ENCODE results near the gene PPA1.
A peak's percentile ranks its signal among the peaks of the same experiment; 100 is the strongest.
"Not testable (repeated sequence)": the region's sequence is repeated elsewhere in the genome, so short reads cannot be mapped to it uniquely, and the experiment has no call there.

PPA1 gene

DNA sequence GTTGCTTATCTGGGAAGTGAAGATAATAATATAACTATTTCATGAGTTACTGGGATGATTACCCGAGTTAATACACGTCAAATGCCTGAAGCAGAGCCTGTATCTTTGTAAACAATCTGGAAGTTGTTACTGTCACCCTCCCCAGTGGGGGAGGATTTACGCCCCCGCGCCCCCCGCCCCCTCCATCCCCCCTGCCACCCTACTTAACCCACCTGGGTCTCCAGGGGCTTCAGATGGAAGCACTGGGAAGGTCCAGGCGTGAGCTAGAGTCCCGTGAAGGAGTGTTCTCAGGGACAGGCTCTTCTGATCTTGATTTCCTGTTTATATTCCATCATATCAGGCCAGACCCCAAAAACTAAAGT is 691 bp upstream of the PPA1 start:
- Histone ChIP-seq H3K4me3 (ENCODE audit: low read length) (no peak overlapping the region; the same call in 1 of the 2 replicates), H3K4me1 (ENCODE audit: control insufficient read depth, insufficient read depth, low read length) (no peaks in the 10 kb centered on the region), H3K27ac (ENCODE audit: low read length) (no peak overlapping the region), H3K36me3 (ENCODE audit: control insufficient read depth, insufficient read depth, low read length) (no peaks in the 10 kb centered on the region; the same call in 1 of the 2 replicates), H3K9me3 (ENCODE audit: control insufficient read depth, insufficient read depth, low read length) (no peaks in the 10 kb centered on the region), H3K27me3 (ENCODE audit: control insufficient read depth, insufficient read depth, low read length) (no peaks in the 10 kb centered on the region)
- no CpG with 5 or more reads among the region's 8 CpGs for WGBS (ENCODE audit: insufficient coverage, insufficient read length)
- DNase-seq (ENCODE audit: low read depth, low spot score) = no peak

DNA sequence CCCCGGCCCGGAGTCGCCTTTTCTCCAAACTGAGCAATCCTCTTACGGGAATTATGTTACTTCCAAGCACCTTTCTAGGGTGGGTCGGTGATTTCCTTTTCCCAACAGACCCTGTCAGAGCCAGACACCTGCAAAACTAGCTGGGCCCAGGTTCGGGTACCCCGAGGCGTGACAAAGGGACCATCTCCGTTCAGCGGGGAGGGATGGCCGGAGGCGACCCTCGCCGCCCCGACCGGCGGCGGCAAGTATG is 445 bp downstream of the PPA1 start:
- Histone ChIP-seq H3K4me3 (ENCODE audit: low read length) (peak overlapping the region; percentile 83), H3K36me3 (ENCODE audit: control insufficient read depth, insufficient read depth, low read length) (no peaks in the 10 kb centered on the region; the same call in 1 of the 2 replicates), H3K4me1 (ENCODE audit: control insufficient read depth, insufficient read depth, low read length) (no peaks in the 10 kb centered on the region), H3K27ac (ENCODE audit: low read length) (no peak overlapping the region), H3K27me3 (ENCODE audit: control insufficient read depth, insufficient read depth, low read length) (no peaks in the 10 kb centered on the region), H3K9me3 (ENCODE audit: control insufficient read depth, insufficient read depth, low read length) (no peaks in the 10 kb centered on the region)
- no CpG with 5 or more reads among the region's 18 CpGs for WGBS (ENCODE audit: insufficient coverage, insufficient read length)
- no peak for DNase-seq (ENCODE audit: low read depth, low spot score)

DNA sequence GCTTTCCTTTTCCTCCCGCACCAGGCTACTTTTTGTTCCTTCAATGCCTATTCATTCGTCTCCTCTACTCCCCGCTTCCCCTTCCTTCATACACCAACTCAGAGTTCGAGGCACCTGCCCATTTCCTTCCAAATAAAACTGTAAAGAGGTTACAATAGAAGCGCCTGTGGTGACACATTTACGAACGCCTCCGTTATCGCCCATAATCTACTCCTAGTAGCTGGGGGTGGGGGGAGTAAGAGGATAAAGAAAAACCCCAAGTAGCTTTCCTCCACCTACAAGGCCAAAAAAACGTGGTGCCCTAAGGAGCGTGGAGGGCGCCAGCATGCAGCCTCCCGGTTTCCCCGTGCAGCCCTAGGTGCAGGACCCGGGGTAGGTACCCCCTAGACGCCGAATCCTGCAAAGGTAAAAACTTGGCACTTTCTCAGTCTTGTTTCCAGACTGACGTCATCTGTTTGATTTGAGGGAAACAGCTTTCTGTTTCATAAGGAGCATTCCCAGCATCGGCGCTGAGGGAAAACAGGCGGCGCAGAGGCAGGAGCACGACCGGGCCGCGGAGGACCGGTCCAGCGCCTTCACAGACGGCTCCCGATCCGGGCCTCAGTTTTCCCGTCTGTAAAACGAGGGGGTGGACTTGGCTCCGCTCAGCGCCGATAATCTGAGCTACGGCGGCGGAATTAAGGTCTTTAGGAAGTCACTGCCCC is 922 bp downstream of the PPA1 start:
- H3K27me3 ChIP-seq (ENCODE audit: control insufficient read depth, insufficient read depth, low read length) = no peaks in the 10 kb centered on the region
- H3K9me3 ChIP-seq (ENCODE audit: control insufficient read depth, insufficient read depth, low read length) = no peaks in the 10 kb centered on the region
- no CpG with 5 or more reads among the region's 39 CpGs for WGBS (ENCODE audit: insufficient coverage, insufficient read length)
- H3K4me1 ChIP-seq (ENCODE audit: control insufficient read depth, insufficient read depth, low read length) = no peaks in the 10 kb centered on the region
- no peak for DNase-seq (ENCODE audit: low read depth, low spot score)
- H3K36me3 ChIP-seq (ENCODE audit: control insufficient read depth, insufficient read depth, low read length) = no peaks in the 10 kb centered on the region; the same call in 1 of the 2 replicates
- no peak overlapping the region for H3K27ac ChIP-seq (ENCODE audit: low read length)
- peak overlapping the region; percentile 83 for H3K4me3 ChIP-seq (ENCODE audit: low read length)

GRCh38 chr10:70228491-70228890 is 4.7 kb downstream of the PPA1 start:
- Histone ChIP-seq H3K27me3 (ENCODE audit: control insufficient read depth, insufficient read depth, low read length) (no peaks in the 10 kb centered on the region), H3K9me3 (ENCODE audit: control insufficient read depth, insufficient read depth, low read length) (no peaks in the 10 kb centered on the region), H3K36me3 (ENCODE audit: control insufficient read depth, insufficient read depth, low read length) (no peaks in the 10 kb centered on the region; the same call in 1 of the 2 replicates), H3K27ac (ENCODE audit: low read length) (no peak overlapping the region), H3K4me3 (ENCODE audit: low read length) (no peak overlapping the region), H3K4me1 (ENCODE audit: control insufficient read depth, insufficient read depth, low read length) (no peaks in the 10 kb centered on the region)
- DNase-seq (ENCODE audit: low read depth, low spot score) = no peak
- no CpG with 5 or more reads among the region's 1 CpG for WGBS (ENCODE audit: insufficient coverage, insufficient read length)

DNA sequence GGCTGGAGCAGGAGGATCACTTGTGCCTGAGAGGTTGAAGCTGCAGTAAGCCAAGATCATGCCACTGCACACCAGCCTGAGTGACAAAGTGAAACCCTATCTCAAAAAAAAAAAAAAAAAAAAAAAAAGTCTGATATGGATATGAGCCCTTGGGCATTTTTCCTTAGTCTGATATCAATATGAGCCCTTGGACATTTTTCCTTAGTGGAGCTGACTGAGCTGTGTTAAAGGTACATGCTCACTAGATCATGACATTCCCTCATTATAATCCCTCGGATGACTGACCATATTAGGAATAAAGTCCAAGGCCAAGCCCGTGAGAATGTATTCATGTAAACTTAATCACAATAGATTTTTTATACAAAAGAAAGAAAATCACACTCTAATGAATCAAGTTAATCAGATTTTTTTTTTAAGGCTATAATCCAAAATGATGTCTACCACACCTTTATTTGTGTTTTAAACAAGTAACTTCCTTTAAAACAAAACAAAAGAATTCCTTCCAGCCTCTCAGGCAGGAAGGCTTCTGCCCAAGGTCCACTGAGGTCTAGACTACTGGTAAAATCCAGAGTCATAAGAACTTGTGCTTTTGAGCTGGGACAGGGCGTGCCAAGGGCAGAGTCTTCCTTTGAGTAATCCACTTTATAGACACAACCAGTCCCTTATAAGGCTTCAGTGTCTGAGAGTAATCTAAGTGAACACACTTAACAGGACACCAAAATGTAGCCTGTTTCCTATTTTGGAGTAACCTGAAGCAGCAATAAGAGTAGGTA is 5.5 kb downstream of the PPA1 start:
- H3K4me1 ChIP-seq (ENCODE audit: control insufficient read depth, insufficient read depth, low read length) = no peaks in the 10 kb centered on the region
- H3K27me3 ChIP-seq (ENCODE audit: control insufficient read depth, insufficient read depth, low read length) = no peaks in the 10 kb centered on the region
- no peak overlapping the region for H3K27ac ChIP-seq (ENCODE audit: low read length)
- DNase-seq (ENCODE audit: low read depth, low spot score) = no peak
- WGBS (ENCODE audit: insufficient coverage, insufficient read length) = no CpG with 5 or more reads among the region's 3 CpGs
- H3K4me3 ChIP-seq (ENCODE audit: low read length) = no peak overlapping the region
- H3K9me3 ChIP-seq (ENCODE audit: control insufficient read depth, insufficient read depth, low read length) = no peaks in the 10 kb centered on the region
- no peaks in the 10 kb centered on the region; the same call in 1 of the 2 replicates for H3K36me3 ChIP-seq (ENCODE audit: control insufficient read depth, insufficient read depth, low read length)

- DNase-seq (ENCODE audit: low read depth, low spot score) = no peak
- Histone ChIP-seq H3K9me3 (ENCODE audit: control insufficient read depth, insufficient read depth, low read length) (no peaks in the 10 kb centered on the region), H3K36me3 (ENCODE audit: control insufficient read depth, insufficient read depth, low read length) (no peaks in the 10 kb centered on the region), H3K27ac (ENCODE audit: low read length) (no peak overlapping the region), H3K27me3 (ENCODE audit: control insufficient read depth, insufficient read depth, low read length) (no peaks in the 10 kb centered on the region), H3K4me3 (ENCODE audit: low read length) (no peak overlapping the region), H3K4me1 (ENCODE audit: control insufficient read depth, insufficient read depth, low read length) (no peaks in the 10 kb centered on the region)
- 100% methylated on average over 2 of the region's 2 CpGs for WGBS (ENCODE audit: insufficient coverage, insufficient read length)
Observed at GRCh38 chr10:70223728-70224127, 9.5 kb downstream of the PPA1 start.

DNA sequence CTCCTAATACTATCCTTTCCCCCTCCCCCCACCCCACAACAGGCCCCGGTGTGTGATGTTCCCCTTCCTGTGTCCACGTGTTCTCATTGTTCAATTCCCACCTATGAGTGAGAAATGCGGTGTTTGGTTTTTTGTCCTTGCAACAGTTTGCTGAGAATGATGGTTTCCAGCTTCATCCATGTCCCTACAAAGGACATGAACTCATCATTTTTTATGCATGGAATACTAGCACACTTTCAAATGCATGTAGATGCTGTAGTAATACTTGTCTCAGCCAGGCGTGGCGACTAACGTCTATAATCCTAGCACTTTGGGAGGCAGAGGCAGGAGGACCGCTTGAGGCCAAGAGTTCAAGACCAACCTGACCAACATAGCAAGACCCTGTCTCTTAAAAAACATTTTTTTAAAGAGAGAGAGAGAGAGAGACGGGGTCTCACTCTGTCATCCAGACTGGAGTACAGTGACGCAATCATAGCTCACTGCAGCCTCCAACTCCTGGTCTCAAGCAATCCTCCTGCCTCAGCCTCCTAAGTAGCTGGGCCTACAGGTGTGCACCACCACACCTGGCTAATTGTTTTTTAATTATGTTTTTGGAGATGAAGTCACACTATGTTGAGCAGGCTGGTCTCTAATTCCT is 10.3 kb downstream of the PPA1 start:
- H3K27ac ChIP-seq (ENCODE audit: low read length); H3K9me3 ChIP-seq (ENCODE audit: control insufficient read depth, insufficient read depth, low read length); H3K36me3 ChIP-seq (ENCODE audit: control insufficient read depth, insufficient read depth, low read length); H3K27me3 ChIP-seq (ENCODE audit: control insufficient read depth, insufficient read depth, low read length); H3K4me3 ChIP-seq (ENCODE audit: low read length); DNase-seq (ENCODE audit: low read depth, low spot score); H3K4me1 ChIP-seq (ENCODE audit: control insufficient read depth, insufficient read depth, low read length): not testable (repeated sequence)
- no CpG with 5 or more reads among the region's 9 CpGs for WGBS (ENCODE audit: insufficient coverage, insufficient read length)

GRCh38 chr10:70222340-70222794 is 10.9 kb downstream of the PPA1 start:
- DNase-seq (ENCODE audit: low read depth, low spot score) = no peak
- no peak overlapping the region for H3K27ac ChIP-seq (ENCODE audit: low read length)
- no peaks in the 10 kb centered on the region for H3K36me3 ChIP-seq (ENCODE audit: control insufficient read depth, insufficient read depth, low read length)
- H3K27me3 ChIP-seq (ENCODE audit: control insufficient read depth, insufficient read depth, low read length) = no peaks in the 10 kb centered on the region
- no peak overlapping the region for H3K4me3 ChIP-seq (ENCODE audit: low read length)
- H3K9me3 ChIP-seq (ENCODE audit: control insufficient read depth, insufficient read depth, low read length) = no peaks in the 10 kb centered on the region
- WGBS (ENCODE audit: insufficient coverage, insufficient read length) = no CpG with 5 or more reads among the region's 3 CpGs
- H3K4me1 ChIP-seq (ENCODE audit: control insufficient read depth, insufficient read depth, low read length) = no peaks in the 10 kb centered on the region

DNA sequence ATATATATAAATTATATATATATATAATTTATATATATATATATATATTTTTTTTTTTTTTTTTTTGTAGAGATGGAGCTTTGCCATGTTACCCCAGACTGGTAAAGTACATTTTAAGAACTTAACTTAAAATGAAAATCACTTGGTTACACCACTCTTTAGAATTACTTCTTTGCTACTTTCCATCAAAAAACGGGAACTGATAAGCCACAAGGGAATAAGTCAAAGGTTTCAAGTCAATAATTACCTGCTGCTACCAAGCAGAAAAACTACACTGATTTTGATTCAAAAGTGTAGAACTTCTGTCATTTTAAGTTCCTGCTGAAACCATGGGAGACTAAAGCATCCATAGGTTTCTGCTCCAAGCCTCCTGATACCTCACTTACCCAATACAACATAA is 12.2 kb downstream of the PPA1 start:
- Histone ChIP-seq H3K4me1 (ENCODE audit: control insufficient read depth, insufficient read depth, low read length) (no peaks in the 10 kb centered on the region), H3K27ac (ENCODE audit: low read length) (no peak overlapping the region), H3K36me3 (ENCODE audit: control insufficient read depth, insufficient read depth, low read length) (no peaks in the 10 kb centered on the region; the same call in 1 of the 2 replicates), H3K4me3 (ENCODE audit: low read length) (no peak overlapping the region), H3K9me3 (ENCODE audit: control insufficient read depth, insufficient read depth, low read length) (no peaks in the 10 kb centered on the region), H3K27me3 (ENCODE audit: control insufficient read depth, insufficient read depth, low read length) (no peaks in the 10 kb centered on the region)
- no CpG with 5 or more reads among the region's 1 CpG for WGBS (ENCODE audit: insufficient coverage, insufficient read length)
- DNase-seq (ENCODE audit: low read depth, low spot score) = no peak

DNA sequence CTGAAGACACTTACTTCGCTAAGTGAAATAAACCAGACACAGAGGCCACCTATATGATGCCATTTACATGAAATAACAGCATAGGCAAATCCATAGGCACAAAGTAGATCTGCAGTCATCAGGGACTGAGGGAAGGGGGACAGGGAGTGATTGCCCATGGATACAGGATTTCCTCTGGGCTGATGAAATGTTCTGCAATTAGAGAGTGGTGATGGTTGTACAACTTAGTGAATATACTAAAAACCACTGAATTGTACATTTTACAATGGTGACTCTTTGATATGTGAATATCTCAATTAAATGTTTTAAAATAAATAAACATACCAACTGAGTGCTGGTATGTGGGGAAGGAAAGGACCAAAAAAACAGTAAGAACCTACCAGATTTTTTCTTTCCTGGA is 20.4 kb downstream of the PPA1 start:
- DNase-seq (ENCODE audit: low read depth, low spot score) = no peak
- peaks cover 7% of the 10 kb centered on the region; the same call in 1 of the 2 replicates for H3K36me3 ChIP-seq (ENCODE audit: control insufficient read depth, insufficient read depth, low read length)
- no peaks in the 10 kb centered on the region for H3K4me1 ChIP-seq (ENCODE audit: control insufficient read depth, insufficient read depth, low read length)
- no peak overlapping the region for H3K4me3 ChIP-seq (ENCODE audit: low read length)
- no peaks in the 10 kb centered on the region for H3K9me3 ChIP-seq (ENCODE audit: control insufficient read depth, insufficient read depth, low read length)
- H3K27me3 ChIP-seq (ENCODE audit: control insufficient read depth, insufficient read depth, low read length) = no peaks in the 10 kb centered on the region
- no CpG with 5 or more reads among the region's 1 CpG for WGBS (ENCODE audit: insufficient coverage, insufficient read length)
- H3K27ac ChIP-seq (ENCODE audit: low read length) = no peak overlapping the region
